ENCODE measurements around the gene INTS1.

Gene INTS1

GRCh38 chr7:1548944-1549343 is 44.8 kb upstream of the INTS1 start:
- no peak for FAIRE-seq
- no peak for DNase-seq (ENCODE audit: insufficient read length, low spot score)
- TF ChIP-seq CTCF (IDR thresholded peaks at IDR 0.05; ENCODE audit: insufficient read depth, missing control alignments): no peak

GRCh38 chr7:1548438-1548831 is 44.2 kb upstream of the INTS1 start:
- FAIRE-seq: no peak
- no peak for DNase-seq (ENCODE audit: insufficient read length, low spot score)
- no peak for TF ChIP-seq CTCF (IDR thresholded peaks at IDR 0.05; ENCODE audit: insufficient read depth, missing control alignments)

- no peak for TF ChIP-seq CTCF (IDR thresholded peaks at IDR 0.05; ENCODE audit: insufficient read depth, missing control alignments)
- no peak for DNase-seq (ENCODE audit: insufficient read length, low spot score)
- FAIRE-seq: no peak
Measured at GRCh38 chr7:1547777-1548437, 43.7 kb upstream of the INTS1 start.

DNA sequence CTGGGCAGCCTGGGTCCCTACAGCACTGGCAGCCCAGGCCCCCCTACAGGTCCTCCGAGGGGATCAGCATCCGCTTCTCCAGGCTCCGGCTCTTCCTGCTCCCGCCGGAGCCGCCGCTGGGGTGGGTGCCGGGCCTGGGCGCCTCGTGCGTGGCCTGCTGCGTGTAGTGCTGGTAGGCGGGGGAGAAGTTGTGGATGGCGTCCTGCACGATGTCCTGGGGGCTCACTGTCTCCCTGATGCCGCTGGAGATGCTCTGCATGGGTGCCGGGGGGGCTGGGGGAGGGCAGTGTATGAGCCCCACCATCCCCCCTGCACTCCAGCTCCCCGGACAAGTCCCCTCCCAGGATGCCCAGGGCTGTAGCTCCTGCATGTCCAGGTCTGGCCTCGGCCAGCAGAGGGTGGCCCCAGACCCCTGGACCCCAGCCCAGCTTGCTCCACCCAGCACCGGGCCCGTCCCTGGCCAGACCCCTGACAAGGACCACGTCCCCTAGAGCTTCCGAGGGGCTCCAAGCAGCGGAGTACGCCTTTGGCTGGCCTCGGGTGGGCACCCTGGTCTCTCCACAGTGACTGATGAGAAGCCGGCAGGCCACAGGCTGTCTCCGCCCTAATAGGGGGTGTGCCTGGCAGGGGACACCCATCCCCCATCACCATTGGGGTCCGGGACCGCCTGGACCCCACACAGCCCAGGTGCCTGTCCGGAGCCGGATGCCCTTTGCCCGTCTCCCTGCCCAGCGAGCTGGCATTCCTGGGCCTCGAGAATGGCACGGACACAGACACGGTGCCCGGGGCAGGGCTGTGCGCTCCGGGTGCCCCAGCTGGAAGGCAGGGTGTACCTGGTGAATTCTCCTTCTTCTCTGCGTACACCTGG is 43.0 kb upstream of the INTS1 start:
- DNase-seq (ENCODE audit: insufficient read length, low spot score) (no peak), FAIRE-seq (no peak)
- no peak for TF ChIP-seq CTCF (IDR thresholded peaks at IDR 0.05; ENCODE audit: insufficient read depth, missing control alignments)

- FAIRE-seq: no peak
- no peak for TF ChIP-seq CTCF (IDR thresholded peaks at IDR 0.05; ENCODE audit: insufficient read depth, missing control alignments)
- DNase-seq (ENCODE audit: insufficient read length, low spot score): no peak
Measured at GRCh38 chr7:1546274-1546908, 42.2 kb upstream of the INTS1 start.

GRCh38 chr7:1545417-1546246 is 41.4 kb upstream of the INTS1 start:
- DNase-seq (ENCODE audit: insufficient read length, low spot score): no peak
- TF ChIP-seq CTCF (IDR thresholded peaks at IDR 0.05; ENCODE audit: insufficient read depth, missing control alignments): no peak
- FAIRE-seq: no peak

Data from D721Med (cell line).